GM19372 (cell line): ENCODE data around the gene RBPMS2.

Source experiments
- ATAC-seq: cut with Tn5 transposase; IDR thresholded peaks from one replicate; pipeline ENCODE4 v1.9.1; 2021; ENCODE audit warnings: mild to moderate bottlenecking, low read depth, moderate library complexity; ENCODE audit not compliant: unreplicated experiment

Gene RBPMS2

GRCh38 chr15:64732156-64732860 is 43.1 kb downstream of the RBPMS2 start:
- no peak for ATAC-seq

GRCh38 chr15:64731805-64732151 is 43.6 kb downstream of the RBPMS2 start:
- no peak for ATAC-seq

GRCh38 chr15:64731012-64731804 is 44.2 kb downstream of the RBPMS2 start:
- ATAC-seq, result no peak

GRCh38 chr15:64730151-64730550 is 45.2 kb downstream of the RBPMS2 start:
- ATAC-seq, result no peak

- ATAC-seq, result no peak
Observed at GRCh38 chr15:64720188-64720587, 55.2 kb downstream of the RBPMS2 start.

- no peak for ATAC-seq
Observed at GRCh38 chr15:64717735-64718495, 57.5 kb downstream of the RBPMS2 start.

- no peak for ATAC-seq
Observed at GRCh38 chr15:64717130-64717529, 58.3 kb downstream of the RBPMS2 start.

- no peak for ATAC-seq
Observed at GRCh38 chr15:64716452-64716851, 58.9 kb downstream of the RBPMS2 start.

GRCh38 chr15:64713592-64713991 is 61.8 kb downstream of the RBPMS2 start:
- ATAC-seq, result no peak

- no peak for ATAC-seq
Observed at GRCh38 chr15:64712353-64712752, 63.0 kb downstream of the RBPMS2 start.

- no peak for ATAC-seq
Observed at GRCh38 chr15:64710676-64711428, 64.5 kb downstream of the RBPMS2 start.

- no peak for ATAC-seq
Observed at GRCh38 chr15:64706011-64706911, 69.1 kb downstream of the RBPMS2 start.

GRCh38 chr15:64705006-64705405 is 70.4 kb downstream of the RBPMS2 start:
- no peak for ATAC-seq

GRCh38 chr15:64703632-64703959 is 71.8 kb downstream of the RBPMS2 start:
- ATAC-seq, result no peak

- peak; percentile 86 for ATAC-seq
Observed at GRCh38 chr15:64702816-64703631, 72.4 kb downstream of the RBPMS2 start.

GRCh38 chr15:64701482-64702184 is 73.8 kb downstream of the RBPMS2 start:
- ATAC-seq, result no peak

GRCh38 chr15:64701051-64701450 is 74.3 kb downstream of the RBPMS2 start:
- ATAC-seq, result no peak

- ATAC-seq, result no peak
Observed at GRCh38 chr15:64699751-64700388, 75.5 kb downstream of the RBPMS2 start.
